ENCODE data around the gene NUP214. TPM values are rescaled to one million over a fixed set of nuclear protein-coding genes. Genes with fewer than 3 reads are reported as not detected.
"Not testable (repeated sequence)": the region's sequence is repeated elsewhere in the genome, so short reads cannot be mapped to it uniquely, and the experiment has no call there.

Gene NUP214
- total RNA-seq, 1 donor from 2014 or later, result 56.5 TPM

- TF ChIP-seq CTCF (IDR thresholded peaks at IDR 0.05; ENCODE audit: partially characterized antibody, unreplicated experiment), result no peak
- Mint-ChIP-seq H3K4me1 (ENCODE audit: low read depth, unreplicated experiment) (peaks cover 21% of the 10 kb centered on the region), H3K9me3 (ENCODE audit: unreplicated experiment) (peaks cover 4% of the 10 kb centered on the region), H3K36me3 (ENCODE audit: unreplicated experiment) (no peaks in the 10 kb centered on the region), H3K27ac (ENCODE audit: unreplicated experiment) (no peak overlapping the region), H3K27me3 (ENCODE audit: unreplicated experiment) (no peaks in the 10 kb centered on the region), H3K4me3 (ENCODE audit: unreplicated experiment) (no peak overlapping the region)
- peak; percentile 16 for DNase-seq
Measured at GRCh38 chr9:131270171-131271015, 145.0 kb downstream of the NUP214 start.

GRCh38 chr9:131271016-131271273 lies 145.6 kb downstream of the NUP214 start:
- not testable (repeated sequence) for H3K27ac Mint-ChIP-seq (ENCODE audit: unreplicated experiment); H3K4me3 Mint-ChIP-seq (ENCODE audit: unreplicated experiment); H3K9me3 Mint-ChIP-seq (ENCODE audit: unreplicated experiment); DNase-seq; H3K27me3 Mint-ChIP-seq (ENCODE audit: unreplicated experiment); H3K36me3 Mint-ChIP-seq (ENCODE audit: unreplicated experiment)
- peaks cover 27% of the 10 kb centered on the region for H3K4me1 Mint-ChIP-seq (ENCODE audit: low read depth, unreplicated experiment)

GRCh38 chr9:131271506-131271931 lies 146.1 kb downstream of the NUP214 start:
- no peak overlapping the region for H3K27ac Mint-ChIP-seq (ENCODE audit: unreplicated experiment)
- peaks cover 6% of the 10 kb centered on the region for H3K9me3 Mint-ChIP-seq (ENCODE audit: unreplicated experiment)
- no peak for DNase-seq
- H3K4me1 Mint-ChIP-seq (ENCODE audit: low read depth, unreplicated experiment), result peaks cover 27% of the 10 kb centered on the region
- no peak for TF ChIP-seq CTCF (IDR thresholded peaks at IDR 0.05; ENCODE audit: partially characterized antibody, unreplicated experiment)
- H3K27me3 Mint-ChIP-seq (ENCODE audit: unreplicated experiment), result no peaks in the 10 kb centered on the region
- no peaks in the 10 kb centered on the region for H3K36me3 Mint-ChIP-seq (ENCODE audit: unreplicated experiment)
- peak overlapping the region; percentile 25 for H3K4me3 Mint-ChIP-seq (ENCODE audit: unreplicated experiment)

- peaks cover 27% of the 10 kb centered on the region for H3K4me1 Mint-ChIP-seq (ENCODE audit: low read depth, unreplicated experiment)
- no peaks in the 10 kb centered on the region for H3K27me3 Mint-ChIP-seq (ENCODE audit: unreplicated experiment)
- no peak for DNase-seq
- peaks cover 6% of the 10 kb centered on the region for H3K9me3 Mint-ChIP-seq (ENCODE audit: unreplicated experiment)
- no peak overlapping the region for H3K4me3 Mint-ChIP-seq (ENCODE audit: unreplicated experiment)
- no peaks in the 10 kb centered on the region for H3K36me3 Mint-ChIP-seq (ENCODE audit: unreplicated experiment)
- TF ChIP-seq CTCF (IDR thresholded peaks at IDR 0.05; ENCODE audit: partially characterized antibody, unreplicated experiment), result no peak
- H3K27ac Mint-ChIP-seq (ENCODE audit: unreplicated experiment), result no peak overlapping the region
Measured at GRCh38 chr9:131272212-131272611, 146.8 kb downstream of the NUP214 start.

- Mint-ChIP-seq H3K4me1 (ENCODE audit: low read depth, unreplicated experiment) (peaks cover 29% of the 10 kb centered on the region), H3K4me3 (ENCODE audit: unreplicated experiment) (peak overlapping the region; percentile 92), H3K27me3 (ENCODE audit: unreplicated experiment) (no peaks in the 10 kb centered on the region), H3K36me3 (ENCODE audit: unreplicated experiment) (no peaks in the 10 kb centered on the region), H3K27ac (ENCODE audit: unreplicated experiment) (no peak overlapping the region), H3K9me3 (ENCODE audit: unreplicated experiment) (peaks cover 6% of the 10 kb centered on the region)
- DNase-seq, result no peak
- TF ChIP-seq CTCF (IDR thresholded peaks at IDR 0.05; ENCODE audit: partially characterized antibody, unreplicated experiment), result no peak
Measured at GRCh38 chr9:131273146-131273855, 147.9 kb downstream of the NUP214 start.

All from glutamatergic neuron (in vitro differentiated cells).